ENCODE data around the gene HOXC12.

DNA sequence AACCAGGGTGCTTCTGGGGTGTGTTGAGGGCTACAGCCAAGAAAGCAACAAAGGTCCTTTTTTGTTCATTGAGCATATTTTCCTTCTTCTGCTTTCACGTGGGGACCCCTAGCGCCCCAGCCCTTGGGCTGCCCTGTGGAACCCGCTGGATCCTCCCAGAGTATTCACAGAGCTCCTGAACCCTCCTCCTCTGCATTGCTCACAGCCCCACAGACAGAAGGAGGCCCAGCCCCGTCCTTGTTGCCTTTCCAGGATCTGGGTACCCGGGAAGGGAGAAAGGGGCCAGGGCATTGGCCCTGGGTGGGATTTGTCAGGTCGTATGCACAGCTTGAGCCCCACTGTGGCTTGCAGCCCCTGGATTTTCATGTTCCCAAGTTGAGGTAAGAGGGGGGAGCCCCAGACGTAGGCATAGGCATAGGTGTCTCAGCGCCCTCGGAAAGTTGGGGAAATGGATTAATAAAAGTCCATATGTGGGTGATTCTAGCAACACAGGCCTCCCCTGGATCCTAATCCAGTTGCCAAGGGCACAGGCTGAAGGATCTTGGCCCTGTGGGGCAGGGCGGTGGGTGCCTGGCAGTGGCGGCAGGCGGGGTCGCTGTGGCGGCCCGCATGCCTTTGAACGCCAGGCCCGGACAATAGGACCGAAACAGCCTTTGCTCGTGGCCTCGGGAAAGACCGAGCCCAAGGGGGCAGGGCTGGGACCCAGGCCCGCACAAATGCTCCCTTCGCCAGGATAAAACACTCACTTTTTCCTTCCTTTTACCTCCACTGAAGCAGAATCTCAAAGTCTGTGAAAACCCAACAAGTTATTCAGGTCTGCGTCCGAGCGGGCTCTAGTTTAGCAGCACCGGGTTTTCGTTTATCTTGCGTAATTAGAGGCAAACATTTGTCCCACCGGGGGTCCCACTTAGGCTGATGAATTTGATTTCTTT lies 27.2 kb downstream of the HOXC12 start:
- TF ChIP-seq EZH2 (IDR thresholded peaks at IDR 0.05; ENCODE audit: borderline replicate concordance, low read length), result no peak
- TF ChIP-seq, protein P1, sequence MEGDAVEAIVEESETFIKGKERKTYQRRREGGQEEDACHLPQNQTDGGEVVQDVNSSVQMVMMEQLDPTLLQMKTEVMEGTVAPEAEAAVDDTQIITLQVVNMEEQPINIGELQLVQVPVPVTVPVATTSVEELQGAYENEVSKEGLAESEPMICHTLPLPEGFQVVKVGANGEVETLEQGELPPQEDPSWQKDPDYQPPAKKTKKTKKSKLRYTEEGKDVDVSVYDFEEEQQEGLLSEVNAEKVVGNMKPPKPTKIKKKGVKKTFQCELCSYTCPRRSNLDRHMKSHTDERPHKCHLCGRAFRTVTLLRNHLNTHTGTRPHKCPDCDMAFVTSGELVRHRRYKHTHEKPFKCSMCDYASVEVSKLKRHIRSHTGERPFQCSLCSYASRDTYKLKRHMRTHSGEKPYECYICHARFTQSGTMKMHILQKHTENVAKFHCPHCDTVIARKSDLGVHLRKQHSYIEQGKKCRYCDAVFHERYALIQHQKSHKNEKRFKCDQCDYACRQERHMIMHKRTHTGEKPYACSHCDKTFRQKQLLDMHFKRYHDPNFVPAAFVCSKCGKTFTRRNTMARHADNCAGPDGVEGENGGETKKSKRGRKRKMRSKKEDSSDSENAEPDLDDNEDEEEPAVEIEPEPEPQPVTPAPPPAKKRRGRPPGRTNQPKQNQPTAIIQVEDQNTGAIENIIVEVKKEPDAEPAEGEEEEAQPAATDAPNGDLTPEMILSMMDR (conservative IDR thresholded peaks at IDR 0.05 in 1 of 2, IDR thresholded peaks at IDR 0.05 in 1 of 2; ENCODE audit: extremely low read depth in 1 of 2, insufficient read depth in 1 of 2, low read depth in 1 of 2, low read length in 2 of 2), result no peak
